ENCODE measurements around the gene EXOSC9.

The EXOSC9 gene

GRCh38 chr4:121863799-121864198 is 62.7 kb downstream of the EXOSC9 start:
- no peak overlapping the region for H3K4me3 ChIP-seq (ENCODE audit: low read depth, low read length)
- no peak for DNase-seq (ENCODE audit: low read depth)
- TF ChIP-seq CTCF (IDR thresholded peaks at IDR 0.05; ENCODE audit: insufficient read depth, low read depth, low read length, missing control alignments), result no peak
